Panc1 (cell line): Measurements from ENCODE around the gene SRRM4.

ENCODE experiments used
- POLR2AphosphoS5 ChIP-seq: IDR thresholded peaks from 2 replicates; pipeline ENCODE4 v1.6.1; 2012; ENCODE audit warnings: mild to moderate bottlenecking, low read depth, low read length, moderate library complexity
- SIN3A ChIP-seq: IDR thresholded peaks from 2 replicates; pipeline ENCODE4 v1.6.1; 2012; ENCODE audit warnings: low read depth, mild to moderate bottlenecking, low read length, moderate library complexity, borderline replicate concordance; ENCODE audit not compliant: insufficient read depth
- TCF7L2 ChIP-seq: IDR thresholded peaks from 2 replicates; pipeline ENCODE4 v1.6.1; 2011; ENCODE audit warnings: mild to moderate bottlenecking, low read depth, low read length, inconsistent platforms
- TF ChIP-seq, protein P1 (sequence below): fragments of 450-650 bp; IDR thresholded peaks from 2 replicates; pipeline ENCODE4 v1.5.1; 2017; ENCODE audit warnings: mild to moderate bottlenecking
- TF ChIP-seq, protein P2 (sequence below), 2 experiments: IDR thresholded peaks; 2 replicates each; pipeline ENCODE4 v1.6.1; 2011 to 2012; ENCODE audit warnings: low read depth in 2 of 2, control low read depth in 1 of 2, low read length in 1 of 2, mild to moderate bottlenecking in 1 of 2, moderate library complexity in 1 of 2; ENCODE audit not compliant: insufficient read depth in 1 of 2

DNA sequence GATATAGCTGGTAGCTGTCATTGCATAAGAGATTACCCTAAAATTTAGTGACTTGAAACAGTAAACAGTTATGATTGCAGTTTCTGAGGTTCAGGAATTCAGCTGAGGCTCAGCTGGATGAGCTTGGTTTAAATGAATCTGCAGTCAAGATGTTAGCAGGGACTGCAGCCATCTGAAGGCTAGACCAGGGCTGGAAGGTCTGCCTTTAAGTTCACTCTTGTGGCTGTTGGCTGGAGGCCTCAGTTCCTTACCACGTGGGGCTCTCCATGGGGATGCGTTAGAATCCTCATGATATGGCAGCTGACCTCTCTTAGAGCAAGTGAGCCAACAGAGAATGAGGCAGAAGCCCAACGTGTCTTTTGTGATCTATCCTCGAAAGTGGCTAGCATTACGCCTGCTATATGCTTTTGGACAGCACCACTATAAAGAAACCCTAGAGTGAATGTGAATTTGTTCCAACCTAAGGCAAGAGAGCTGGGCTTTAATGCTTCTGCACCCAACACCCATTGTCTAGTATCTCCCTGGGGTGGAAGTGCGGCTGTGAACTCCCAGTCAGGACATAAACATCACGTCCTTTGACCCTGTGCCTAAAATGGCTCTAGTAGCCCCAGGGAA is 223.4 kb downstream of the SRRM4 start:
- TF ChIP-seq, protein P1, sequence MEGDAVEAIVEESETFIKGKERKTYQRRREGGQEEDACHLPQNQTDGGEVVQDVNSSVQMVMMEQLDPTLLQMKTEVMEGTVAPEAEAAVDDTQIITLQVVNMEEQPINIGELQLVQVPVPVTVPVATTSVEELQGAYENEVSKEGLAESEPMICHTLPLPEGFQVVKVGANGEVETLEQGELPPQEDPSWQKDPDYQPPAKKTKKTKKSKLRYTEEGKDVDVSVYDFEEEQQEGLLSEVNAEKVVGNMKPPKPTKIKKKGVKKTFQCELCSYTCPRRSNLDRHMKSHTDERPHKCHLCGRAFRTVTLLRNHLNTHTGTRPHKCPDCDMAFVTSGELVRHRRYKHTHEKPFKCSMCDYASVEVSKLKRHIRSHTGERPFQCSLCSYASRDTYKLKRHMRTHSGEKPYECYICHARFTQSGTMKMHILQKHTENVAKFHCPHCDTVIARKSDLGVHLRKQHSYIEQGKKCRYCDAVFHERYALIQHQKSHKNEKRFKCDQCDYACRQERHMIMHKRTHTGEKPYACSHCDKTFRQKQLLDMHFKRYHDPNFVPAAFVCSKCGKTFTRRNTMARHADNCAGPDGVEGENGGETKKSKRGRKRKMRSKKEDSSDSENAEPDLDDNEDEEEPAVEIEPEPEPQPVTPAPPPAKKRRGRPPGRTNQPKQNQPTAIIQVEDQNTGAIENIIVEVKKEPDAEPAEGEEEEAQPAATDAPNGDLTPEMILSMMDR: no peak
- TF ChIP-seq SIN3A: no peak
- TF ChIP-seq POLR2AphosphoS5: no peak
- TF ChIP-seq, protein P2, sequence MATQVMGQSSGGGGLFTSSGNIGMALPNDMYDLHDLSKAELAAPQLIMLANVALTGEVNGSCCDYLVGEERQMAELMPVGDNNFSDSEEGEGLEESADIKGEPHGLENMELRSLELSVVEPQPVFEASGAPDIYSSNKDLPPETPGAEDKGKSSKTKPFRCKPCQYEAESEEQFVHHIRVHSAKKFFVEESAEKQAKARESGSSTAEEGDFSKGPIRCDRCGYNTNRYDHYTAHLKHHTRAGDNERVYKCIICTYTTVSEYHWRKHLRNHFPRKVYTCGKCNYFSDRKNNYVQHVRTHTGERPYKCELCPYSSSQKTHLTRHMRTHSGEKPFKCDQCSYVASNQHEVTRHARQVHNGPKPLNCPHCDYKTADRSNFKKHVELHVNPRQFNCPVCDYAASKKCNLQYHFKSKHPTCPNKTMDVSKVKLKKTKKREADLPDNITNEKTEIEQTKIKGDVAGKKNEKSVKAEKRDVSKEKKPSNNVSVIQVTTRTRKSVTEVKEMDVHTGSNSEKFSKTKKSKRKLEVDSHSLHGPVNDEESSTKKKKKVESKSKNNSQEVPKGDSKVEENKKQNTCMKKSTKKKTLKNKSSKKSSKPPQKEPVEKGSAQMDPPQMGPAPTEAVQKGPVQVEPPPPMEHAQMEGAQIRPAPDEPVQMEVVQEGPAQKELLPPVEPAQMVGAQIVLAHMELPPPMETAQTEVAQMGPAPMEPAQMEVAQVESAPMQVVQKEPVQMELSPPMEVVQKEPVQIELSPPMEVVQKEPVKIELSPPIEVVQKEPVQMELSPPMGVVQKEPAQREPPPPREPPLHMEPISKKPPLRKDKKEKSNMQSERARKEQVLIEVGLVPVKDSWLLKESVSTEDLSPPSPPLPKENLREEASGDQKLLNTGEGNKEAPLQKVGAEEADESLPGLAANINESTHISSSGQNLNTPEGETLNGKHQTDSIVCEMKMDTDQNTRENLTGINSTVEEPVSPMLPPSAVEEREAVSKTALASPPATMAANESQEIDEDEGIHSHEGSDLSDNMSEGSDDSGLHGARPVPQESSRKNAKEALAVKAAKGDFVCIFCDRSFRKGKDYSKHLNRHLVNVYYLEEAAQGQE (IDR thresholded peaks at IDR 0.05; ENCODE audit: insufficient read depth in 1 of 2, low read depth in 2 of 2, low read length in 1 of 2): no peak
- TF ChIP-seq TCF7L2: no peak
